IMR-90 (cell line): ENCODE data around the gene KLC1. TPM values are rescaled to one million over a fixed set of nuclear protein-coding genes. Genes with fewer than 3 reads are reported as not detected.

ENCODE experiments used
- ATAC-seq: fragments of 200-7000 bp; cut with Tn5 transposase; 2 replicates; pipeline ENCODE4 v1.9.1; 2020; ENCODE audit warnings: low read depth, mild to moderate bottlenecking, moderate library complexity
- BruUV-seq: library from RNA; stranded (reverse); fragments of 400-500 nt; replicated peaks from 2 replicates; lab custom pipeline; 2021; lab: Mats Ljungman, UMichigan
- CTCF ChIA-PET: fragments of 300-600 bp; formaldehyde crosslinking; extraction: SDS; loops from one replicate; lab custom pipeline; 2021; ENCODE audit warnings: antibody characterized with exemption; lab: Yijun Ruan, JAX
- POLR2A ChIA-PET: fragments of 300-600 bp; sonication (Branson Sonifier 250); formaldehyde crosslinking; loops from one replicate; lab custom pipeline; 2022; ENCODE audit warnings: antibody characterized with exemption; ENCODE audit not compliant: unreplicated experiment; lab: Charles Lee
- DNase-seq: peaks from one replicate; pipeline ENCODE4 v3.0.0; 2013
- H2AFZ ChIP-seq: replicated peaks from 2 replicates; pipeline ENCODE3; 2013; ENCODE audit warnings: low read length, mild to moderate bottlenecking; ENCODE audit not compliant: poor library complexity
- H2AK5ac ChIP-seq: 2 replicates; pipeline ENCODE4 v1.6.1; 2013; ENCODE audit warnings: low read depth, low read length, inconsistent platforms
- H2AK9ac ChIP-seq: replicated peaks from 2 replicates; pipeline ENCODE3; 2013; ENCODE audit warnings: mild to moderate bottlenecking, low read depth, low read length, moderate library complexity; ENCODE audit not compliant: poor library complexity
- H2BK120ac ChIP-seq: 2 replicates; pipeline ENCODE4 v1.6.1; 2013; ENCODE audit warnings: low read depth, low read length, inconsistent platforms
- H2BK15ac ChIP-seq: 3 replicates; pipeline ENCODE4 v1.6.1; 2013; ENCODE audit warnings: low read depth, low read length, inconsistent platforms
- H2BK20ac ChIP-seq: 2 replicates; pipeline ENCODE4 v1.6.1; 2013; ENCODE audit warnings: low read depth, mild to moderate bottlenecking, inconsistent platforms, low read length, moderate library complexity
- H2BK5ac ChIP-seq: 2 replicates; pipeline ENCODE4 v1.6.1; 2013; ENCODE audit warnings: mild to moderate bottlenecking, low read depth, low read length, inconsistent platforms; ENCODE audit not compliant: poor library complexity, severe bottlenecking
- H3K14ac ChIP-seq: replicated peaks from 2 replicates; pipeline ENCODE4 v1.6.1; 2013; ENCODE audit warnings: low read depth, low read length, inconsistent platforms
- H3K18ac ChIP-seq: 2 replicates; pipeline ENCODE4 v1.6.1; 2013; ENCODE audit warnings: low read depth, low read length, control low read depth
- H3K23ac ChIP-seq: 2 replicates; pipeline ENCODE4 v1.6.1; 2013; ENCODE audit warnings: low read depth, low read length, inconsistent platforms
- H3K27ac ChIP-seq: 2 replicates; pipeline ENCODE4 v1.5.1; 2013; ENCODE audit warnings: mild to moderate bottlenecking, control low read depth, low read length; ENCODE audit not compliant: insufficient read depth
- H3K27me3 ChIP-seq: 2 replicates; pipeline ENCODE4 v1.6.1; 2013; ENCODE audit warnings: low read length; ENCODE audit not compliant: control insufficient read depth, insufficient read depth
- H3K36me3 ChIP-seq: 2 replicates; pipeline ENCODE4 v1.6.1; 2013; ENCODE audit warnings: low read length, mixed read lengths; ENCODE audit not compliant: control insufficient read depth, insufficient read depth
- H3K4ac ChIP-seq: 2 replicates; pipeline ENCODE4 v1.6.1; 2013; ENCODE audit warnings: low read depth, low read length, inconsistent platforms
- H3K4me1 ChIP-seq: 2 replicates; pipeline ENCODE4 v1.6.1; 2013; ENCODE audit warnings: low read length, mixed read lengths; ENCODE audit not compliant: control insufficient read depth, insufficient read depth
- H3K4me2 ChIP-seq: 2 replicates; pipeline ENCODE4 v1.6.1; 2013; ENCODE audit warnings: low read depth, mild to moderate bottlenecking, control low read depth, low read length, moderate library complexity
- H3K4me3 ChIP-seq: 2 replicates; pipeline ENCODE4 v1.5.1; 2013; ENCODE audit warnings: low read depth, mild to moderate bottlenecking, control low read depth, low read length, moderate library complexity; ENCODE audit not compliant: insufficient read depth
- H3K56ac ChIP-seq: 2 replicates; pipeline ENCODE4 v1.6.1; 2013; ENCODE audit warnings: low read length, inconsistent platforms; ENCODE audit not compliant: insufficient read depth; ENCODE audit errors: extremely low read depth
- H3K79me1 ChIP-seq, 2 experiments: 2 replicates each; pipeline ENCODE4 v1.6.1; 2013; ENCODE audit warnings: low read length in 2 of 2, inconsistent platforms in 1 of 2, low read depth in 1 of 2
- H3K9ac ChIP-seq: 2 replicates; pipeline ENCODE4 v1.6.1; 2013; ENCODE audit warnings: low read depth, low read length, control low read depth
- H3K9me1 ChIP-seq: 2 replicates; pipeline ENCODE4 v1.6.1; 2013; ENCODE audit warnings: low read length, inconsistent platforms; ENCODE audit not compliant: insufficient read depth
- H3K9me3 ChIP-seq: 2 replicates; pipeline ENCODE4 v1.6.1; 2013; ENCODE audit warnings: low read length; ENCODE audit not compliant: control insufficient read depth, insufficient read depth
- H4K20me1 ChIP-seq: 2 replicates; pipeline ENCODE4 v1.6.1; 2013; ENCODE audit warnings: low read length, inconsistent platforms; ENCODE audit not compliant: insufficient read depth
- H4K5ac ChIP-seq: 2 replicates; pipeline ENCODE4 v1.6.1; 2013; ENCODE audit warnings: mild to moderate bottlenecking, low read depth, low read length, control low read depth
- H4K8ac ChIP-seq, 2 experiments: 2 replicates each; pipeline ENCODE4 v1.6.1; 2013; ENCODE audit warnings: low read depth in 2 of 2, low read length in 2 of 2, control low read depth in 1 of 2, inconsistent platforms in 1 of 2
- H4K91ac ChIP-seq: 2 replicates; pipeline ENCODE4 v1.6.1; 2013; ENCODE audit warnings: low read depth, low read length, inconsistent platforms; ENCODE audit not compliant: insufficient read depth
- CHD1 ChIP-seq: IDR thresholded peaks from 2 replicates; pipeline ENCODE4 v1.6.1; 2012; ENCODE audit warnings: low read depth, low read length, improper control_type of control experiment
- MXI1 ChIP-seq: IDR thresholded peaks from 2 replicates; pipeline ENCODE4 v1.6.1; 2012; ENCODE audit warnings: low read depth, mild to moderate bottlenecking, low read length, moderate library complexity, borderline replicate concordance
- NFE2L2 ChIP-seq: fragments of 150-350 bp; IDR thresholded peaks from 2 replicates; pipeline ENCODE4 v1.6.1; 2016; ENCODE audit warnings: low read depth, mild to moderate bottlenecking, low read length
- POLR2A ChIP-seq: IDR thresholded peaks from 2 replicates; pipeline ENCODE4 v1.6.1; 2012; ENCODE audit warnings: mild to moderate bottlenecking, low read depth, low read length
- RAD21 ChIP-seq: IDR thresholded peaks from 2 replicates; pipeline ENCODE4 v1.6.1; 2012; ENCODE audit warnings: low read length, improper control_type of control experiment
- RFX5 ChIP-seq: IDR thresholded peaks from 2 replicates; pipeline ENCODE4 v1.8.0; 2012; ENCODE audit warnings: low read depth, mild to moderate bottlenecking, low read length, moderate library complexity
- WGBS, 2 experiments: methylation state at CpG; one replicate each; pipeline versions ENCODE4 v1.1.5 to v1.1.7; 2013; ENCODE audit warnings: missing lambda C conversion rate in 2 of 2; ENCODE audit not compliant: insufficient read length in 1 of 2; ENCODE audit errors: extremely low coverage in 2 of 2; 5-methylcytosine and 5-hydroxymethylcytosine counted together
- dilution Hi-C: fragments of 300-500 bp; cut with HindIII; formaldehyde crosslinking; loops from one replicate; pipeline ENCODE4 v1.14.3; 2018; ENCODE audit warnings: low sequenced_read_pairs; ENCODE audit not compliant: unreplicated experiment
- in situ Hi-C: fragments of 300-500 bp; cut with MboI; formaldehyde crosslinking; loops from 3 replicates; pipeline ENCODE4 v1.14.3; 2019; ENCODE audit warnings: low sequenced_read_pairs, inconsistent platforms, mixed read lengths
- intact Hi-C: fragments of 100-400 bp; cut with micrococcal nuclease; formaldehyde crosslinking; loops from 2 replicates; pipeline ENCODE4 v1.10.0; 2022
- microRNA-seq, 2 experiments: library from miRNA; stranded (forward) in 1 of 2; unstranded in 1 of 2; fragments of 10-50 nt in 1 of 2; fragments of <30 nt in 1 of 2; gene quantifications in 1 of 2; microRNA quantifications in 1 of 2; one replicate each; pipeline versions ENCODE3 to v1.1.0; 2013 to 2020; ENCODE audit not compliant: insufficient read depth in 1 of 2, insufficient read length in 1 of 2, unreplicated experiment in 1 of 2
- polyA plus RNA-seq, 3 experiments: library from polyadenylated mRNA; depleted of rRNA; stranded (reverse); fragments of >200 nt; gene quantifications; 2 replicates each; pipeline ENCODE4 v1.2.3, GENCODE V29; 2012; ENCODE audit warnings: low replicate concordance in 1 of 3
- small RNA-seq, 5 experiments: library from RNA; depleted of rRNA; stranded (forward); fragments of <200 nt; gene quantifications; one replicate each; pipeline ENCODE3, GENCODE V24; 2012
- total RNA-seq: library from RNA; depleted of rRNA; stranded (reverse); fragments of >200 nt; gene quantifications from 2 replicates; pipeline ENCODE4 v1.2.3, GENCODE V29; 2012; rRNA removed

The KLC1 gene
- total and polyA plus RNA-seq, 2 of the 4 experiments (the other 2 are of a cell fraction), result 101 to 157 TPM

DNA sequence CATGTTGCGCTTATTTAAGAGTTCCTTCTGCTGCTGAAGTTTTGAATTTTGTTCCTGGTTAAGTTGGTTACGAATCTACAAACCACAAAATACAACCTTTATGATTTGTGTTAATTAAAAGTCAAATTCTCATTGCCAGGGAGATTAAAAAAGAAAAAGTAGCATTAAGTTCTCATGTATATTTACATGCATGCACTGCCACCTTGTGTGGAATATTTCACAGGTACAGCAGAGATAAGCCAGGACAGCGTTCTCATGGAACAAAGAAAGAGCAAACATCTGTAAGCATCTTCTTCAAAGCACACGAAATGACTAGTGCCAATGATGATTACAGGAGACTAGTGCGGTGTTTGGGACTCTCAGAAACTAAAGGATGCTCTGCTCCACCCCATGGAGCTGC lies 120.8 kb downstream of the KLC1 start:
- no peak overlapping the region for H2BK15ac ChIP-seq
- no peak overlapping the region for H3K23ac ChIP-seq
- H3K79me1 ChIP-seq, result no peaks in the 10 kb centered on the region
- CTCF ChIA-PET, result no interaction called here
- H4K91ac ChIP-seq, result no peak overlapping the region
- no peak overlapping the region for H2AK5ac ChIP-seq
- DNase-seq, result no peak
- H3K9me1 ChIP-seq, result no peaks in the 10 kb centered on the region; the same call in 1 of the 2 replicates
- ATAC-seq, result no peak
- H4K5ac ChIP-seq, result no peak overlapping the region
- no peak overlapping the region for H2AFZ ChIP-seq
- no peak overlapping the region for H3K56ac ChIP-seq
- dilution Hi-C loops (no loop called here), intact Hi-C loops (no loop called here), in situ Hi-C loops (no loop called here)
- no peak overlapping the region for H3K9ac ChIP-seq
- H2BK5ac ChIP-seq, result no peak overlapping the region
- H3K36me3 ChIP-seq, result no peaks in the 10 kb centered on the region
- no peak overlapping the region for H2BK120ac ChIP-seq
- no peaks in the 10 kb centered on the region for H3K27me3 ChIP-seq
- H3K4me3 ChIP-seq, result no peak overlapping the region
- H3K4ac ChIP-seq, result no peak overlapping the region
- no peak overlapping the region for H3K18ac ChIP-seq
- H2AK9ac ChIP-seq, result no peak overlapping the region
- no peaks in the 10 kb centered on the region for H3K4me1 ChIP-seq
- no peaks in the 10 kb centered on the region for H4K20me1 ChIP-seq
- POLR2A ChIA-PET, result no interaction called here
- WGBS, 2 experiments, result 100% methylated on average over 2 of the region's 5 CpGs; no CpG with 5 or more reads in 1 of the 2 experiments
- no peak overlapping the region for H3K14ac ChIP-seq
- BruUV-seq, result no TSS peak
- H3K27ac ChIP-seq, result no peak overlapping the region
- H3K9me3 ChIP-seq, result no peaks in the 10 kb centered on the region
- TF ChIP-seq NFE2L2 (no peak), MXI1 (no peak), RAD21 (no peak), CHD1 (no peak), POLR2A (no peak), RFX5 (no peak)
- no peak overlapping the region for H3K4me2 ChIP-seq
- H4K8ac ChIP-seq, result no peak overlapping the region
- H2BK20ac ChIP-seq, result no peak overlapping the region

Small RNA genes within 50 kb of the gene (microRNA-seq; reads per million reads assigned to microRNA genes)
- gene RF00019 (ENCODE audit: insufficient read depth, insufficient read length), result not detected

Small RNA genes within 50 kb of the gene (small RNA-seq; reads per million reads assigned to genes)
- 0 reads per million in 5 experiments for gene RF00019

Other genes with a start within 250 kb of the KLC1 start
- 80.5 and 88.0 TPM in 2 replicates for gene MARK3, start 243.8 kb upstream of the KLC1 start, total RNA-seq
- 72.8 and 78.5 TPM in 2 replicates for gene MARK3, start 243.8 kb upstream of the KLC1 start, polyA plus RNA-seq (2012; rRNA removed)
- 17.7 and 31.7 TPM in 2 replicates for gene CKB, start 106.4 kb upstream of the KLC1 start, total RNA-seq
- 82.6 and 120 TPM in 2 replicates for gene CKB, start 106.4 kb upstream of the KLC1 start, polyA plus RNA-seq (2012; rRNA removed)
- gene TRMT61A, start 100.0 kb upstream of the KLC1 start, total RNA-seq, result 5.7 and 6.4 TPM in 2 replicates
- 16.2 and 20.0 TPM in 2 replicates for gene TRMT61A, start 100.0 kb upstream of the KLC1 start, polyA plus RNA-seq (2012; rRNA removed)
- gene BAG5, start 66.6 kb upstream of the KLC1 start, total RNA-seq, result 22.2 and 32.2 TPM in 2 replicates
- 5.2 and 6.7 TPM in 2 replicates for gene BAG5, start 66.6 kb upstream of the KLC1 start, polyA plus RNA-seq (2012; rRNA removed)
- gene COA8, start 66.3 kb upstream of the KLC1 start, total RNA-seq, result 12.2 and 20.6 TPM in 2 replicates
- 18.5 and 21.1 TPM in 2 replicates for gene COA8, start 66.3 kb upstream of the KLC1 start, polyA plus RNA-seq (2012; rRNA removed)
- 7.5 and 8.1 TPM in 2 replicates for gene XRCC3, start 86.2 kb downstream of the KLC1 start, total RNA-seq
- gene XRCC3, start 86.2 kb downstream of the KLC1 start, polyA plus RNA-seq (2012; rRNA removed), result 9.0 and 9.5 TPM in 2 replicates
- 41.2 and 41.4 TPM in 2 replicates for gene ZFYVE21, start 86.6 kb downstream of the KLC1 start, total RNA-seq
- 89.2 and 93.4 TPM in 2 replicates for gene ZFYVE21, start 86.6 kb downstream of the KLC1 start, polyA plus RNA-seq (2012; rRNA removed)
- 1.6 and 2.2 TPM in 2 replicates for gene PPP1R13B, start 218.4 kb downstream of the KLC1 start, total RNA-seq
- 2.8 and 3.7 TPM in 2 replicates for gene PPP1R13B, start 218.4 kb downstream of the KLC1 start, polyA plus RNA-seq (2012; rRNA removed)